H9 (cell line): ENCODE measurements around the gene ASIC3. TPM values are rescaled to one million over a fixed set of nuclear protein-coding genes. Genes with fewer than 3 reads are reported as not detected.

ENCODE experiments used
- DNase-seq: peaks from one replicate; pipeline ENCODE4 v3.0.0-alpha.2; 2017
- H2AFZ ChIP-seq: one replicate; pipeline ENCODE4 v1.6.1; 2013; ENCODE audit warnings: mild to moderate bottlenecking, low read length, control low read depth, moderate library complexity
- H2AK5ac ChIP-seq: 2 replicates; pipeline ENCODE4 v1.6.1; 2013; ENCODE audit warnings: low read length, control low read depth, mixed read lengths; ENCODE audit not compliant: insufficient read length
- H2BK120ac ChIP-seq: one replicate; pipeline ENCODE4 v1.6.1; 2013; ENCODE audit warnings: low read depth, mild to moderate bottlenecking, low read length, control low read depth, inconsistent platforms; ENCODE audit not compliant: poor library complexity, severe bottlenecking
- H2BK12ac ChIP-seq: 2 replicates; pipeline ENCODE4 v1.6.1; 2013; ENCODE audit warnings: low read length, control low read depth, mixed read lengths, low read depth; ENCODE audit not compliant: insufficient read length
- H2BK15ac ChIP-seq: 2 replicates; pipeline ENCODE4 v1.6.1; 2013; ENCODE audit warnings: low read depth, low read length, control low read depth
- H2BK20ac ChIP-seq: one replicate; pipeline ENCODE4 v1.6.1; 2013; ENCODE audit warnings: low read depth, mild to moderate bottlenecking, low read length, control low read depth, inconsistent platforms; ENCODE audit not compliant: poor library complexity, severe bottlenecking
- H2BK5ac ChIP-seq: 2 replicates; pipeline ENCODE4 v1.6.1; 2013; ENCODE audit warnings: low read length, control low read depth, mixed read lengths; ENCODE audit not compliant: insufficient read length
- H3K14ac ChIP-seq: 2 replicates; pipeline ENCODE4 v1.6.1; 2013; ENCODE audit warnings: low read length, control low read depth; ENCODE audit not compliant: insufficient read depth
- H3K18ac ChIP-seq: 2 replicates; pipeline ENCODE4 v1.6.1; 2013; ENCODE audit warnings: low read depth, mild to moderate bottlenecking, mixed read lengths, low read length, control low read depth; ENCODE audit not compliant: insufficient read length
- H3K23ac ChIP-seq: 2 replicates; pipeline ENCODE4 v1.6.1; 2013; ENCODE audit warnings: low read length, control low read depth, mixed read lengths, low read depth; ENCODE audit not compliant: insufficient read length
- H3K23me2 ChIP-seq: 2 replicates; pipeline ENCODE4 v1.6.1; 2013; ENCODE audit warnings: low read depth, mild to moderate bottlenecking, mixed read lengths, low read length, control low read depth; ENCODE audit not compliant: insufficient read length, poor library complexity, severe bottlenecking
- H3K27ac ChIP-seq: 2 replicates; pipeline ENCODE4 v1.5.1; 2013; ENCODE audit warnings: low read length, control low read depth, mixed read lengths, low read depth; ENCODE audit not compliant: insufficient read length
- H3K27me3 ChIP-seq: 2 replicates; pipeline ENCODE4 v1.6.1; 2013; ENCODE audit warnings: low read length, control low read depth, inconsistent platforms; ENCODE audit not compliant: insufficient read depth
- H3K4ac ChIP-seq: 2 replicates; pipeline ENCODE4 v1.6.1; 2013; ENCODE audit warnings: low read depth, mild to moderate bottlenecking, control low read depth, inconsistent platforms, low read length, moderate library complexity
- H3K4me1 ChIP-seq: 2 replicates; pipeline ENCODE4 v1.6.1; 2013; ENCODE audit warnings: low read length, control low read depth, inconsistent platforms; ENCODE audit not compliant: insufficient read depth
- H3K4me2 ChIP-seq: 2 replicates; pipeline ENCODE4 v1.6.1; 2013; ENCODE audit warnings: low read length, control low read depth, mixed read lengths; ENCODE audit not compliant: insufficient read length, insufficient read depth
- H3K56ac ChIP-seq: 2 replicates; pipeline ENCODE4 v1.6.1; 2013; ENCODE audit warnings: low read depth, mild to moderate bottlenecking, mixed read lengths, low read length, control low read depth; ENCODE audit not compliant: insufficient read length
- H3K79me1 ChIP-seq: 2 replicates; pipeline ENCODE4 v1.6.1; 2013; ENCODE audit warnings: low read depth, mild to moderate bottlenecking, moderate library complexity, low read length, control low read depth, inconsistent platforms; ENCODE audit not compliant: insufficient read depth, poor library complexity, severe bottlenecking
- H3K79me2 ChIP-seq: 2 replicates; pipeline ENCODE4 v1.6.1; 2013; ENCODE audit warnings: low read length, control low read depth, inconsistent platforms; ENCODE audit not compliant: insufficient read depth
- H3K9ac ChIP-seq: 2 replicates; pipeline ENCODE4 v1.6.1; 2013; ENCODE audit warnings: low read length, control low read depth, mixed read lengths; ENCODE audit not compliant: insufficient read length; ENCODE audit errors: extremely low read depth
- H3K9me3 ChIP-seq: one replicate; pipeline ENCODE4 v1.6.1; 2013; ENCODE audit warnings: low read depth, low read length, inconsistent platforms; ENCODE audit not compliant: control insufficient read depth
- H3T11ph ChIP-seq: one replicate; pipeline ENCODE4 v1.6.1; 2013; ENCODE audit warnings: mild to moderate bottlenecking, low read length, control low read depth, inconsistent platforms
- H4K20me1 ChIP-seq: one replicate; pipeline ENCODE4 v1.6.1; 2013; ENCODE audit not compliant: control insufficient read depth, insufficient read length, insufficient read depth
- H4K5ac ChIP-seq: 2 replicates; pipeline ENCODE4 v1.6.1; 2013; ENCODE audit warnings: low read depth, mild to moderate bottlenecking, mixed read lengths, low read length, control low read depth; ENCODE audit not compliant: insufficient read length
- H4K8ac ChIP-seq: replicated peaks from 2 replicates; pipeline ENCODE4 v1.6.1; 2013; ENCODE audit warnings: low read length, control low read depth, mixed read lengths, low read depth; ENCODE audit not compliant: insufficient read length
- H4K91ac ChIP-seq: 2 replicates; pipeline ENCODE4 v1.6.1; 2013; ENCODE audit warnings: low read depth, mild to moderate bottlenecking, moderate library complexity, mixed read lengths, low read length, control low read depth; ENCODE audit not compliant: insufficient read length
- H3K27ac Mint-ChIP-seq, 3 experiments: 2 replicates in 2 of 3; 3 replicates in 1 of 3; pipeline ENCODE4 v1.8.0; 2020 to 2021; ENCODE audit warnings: mixed read lengths in 3 of 3, mild to moderate bottlenecking in 1 of 3, moderate library complexity in 1 of 3
- H3K27me3 Mint-ChIP-seq: 2 replicates; pipeline ENCODE4 v1.8.0; 2021; ENCODE audit warnings: low read depth, mild to moderate bottlenecking, moderate library complexity, mixed read lengths
- H3K36me3 Mint-ChIP-seq, 3 experiments: 2 replicates in 2 of 3; 3 replicates in 1 of 3; pipeline ENCODE4 v1.8.0; 2020 to 2021; ENCODE audit warnings: low read depth in 3 of 3, mixed read lengths in 3 of 3; ENCODE audit not compliant: insufficient read depth in 1 of 3
- H3K4me1 Mint-ChIP-seq, 2 experiments: 2 replicates each; pipeline ENCODE4 v1.8.0; 2020; ENCODE audit warnings: mixed read lengths in 2 of 2
- H3K4me3 Mint-ChIP-seq, 2 experiments: 2 replicates in 1 of 2; 3 replicates in 1 of 2; pipeline ENCODE4 v1.8.0; 2020 to 2021; ENCODE audit warnings: mild to moderate bottlenecking in 2 of 2, mixed read lengths in 2 of 2, moderate library complexity in 1 of 2
- H3K9me3 Mint-ChIP-seq, 2 experiments: 2 replicates in 1 of 2; 3 replicates in 1 of 2; pipeline ENCODE4 v1.8.0; 2020; ENCODE audit warnings: mild to moderate bottlenecking in 2 of 2, mixed read lengths in 2 of 2, moderate library complexity in 1 of 2
- WGBS: extraction: QIAGEN DNeasy Blood & Tissue Kit; methylation state at CpG from one replicate; pipeline ENCODE4 v1.1.7; 2013; ENCODE audit warnings: missing lambda C conversion rate, low lambda C conversion rate, mixed read lengths; ENCODE audit not compliant: insufficient read length; ENCODE audit errors: extremely low coverage; 5-methylcytosine and 5-hydroxymethylcytosine counted together
- total RNA-seq: library from RNA; stranded (reverse); gene quantifications from 2 replicates; pipeline ENCODE4 v1.2.1, GENCODE V29; 2021
- TF ChIP-seq, protein P1 (sequence below): fragments of 200-600 bp; sonication (generic); conservative IDR thresholded peaks from 3 replicates; pipeline ENCODE4 v1.8.0; 2021; ENCODE audit warnings: antibody characterized with exemption, mild to moderate bottlenecking

The ASIC3 gene
- total RNA-seq, 1 experiment from 2014 or later = 1.7 TPM

DNA sequence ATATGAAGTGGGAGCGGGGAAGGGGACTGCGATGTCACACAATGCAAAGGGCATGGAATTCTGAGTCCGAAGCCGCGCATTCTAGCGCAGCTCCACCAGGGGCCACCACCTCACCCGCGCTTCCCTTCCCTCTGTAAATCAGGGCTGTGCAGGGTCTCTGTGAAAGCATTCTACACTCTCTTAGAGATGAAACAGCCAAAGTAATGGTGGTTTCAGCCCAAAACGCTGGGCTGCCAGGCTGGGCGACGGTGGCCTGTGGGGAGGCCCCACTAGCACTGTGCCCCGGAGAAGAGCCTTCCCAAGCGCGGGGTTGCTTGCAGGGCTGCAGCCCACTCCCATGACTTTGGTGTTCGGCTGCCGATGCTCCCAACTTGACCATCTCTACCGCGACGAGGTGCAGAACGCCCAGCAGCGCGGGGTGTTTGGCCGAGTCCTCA lies 35.4 kb upstream of the ASIC3 start:
- Histone ChIP-seq H3T11ph (no peak overlapping the region), H3K4me2 (peak overlapping the region; percentile 25), H3K9ac (no peak overlapping the region), H2BK5ac (no peak overlapping the region), H3K27ac (no peak overlapping the region), H4K20me1 (no peaks in the 10 kb centered on the region), H3K23ac (no peak overlapping the region), H3K14ac (peak overlapping the region; percentile 80), H4K91ac (no peak overlapping the region), H2BK20ac (no peak overlapping the region), H3K18ac (peak overlapping the region; percentile 60), H2BK12ac (no peak overlapping the region), H3K79me2 (no peaks in the 10 kb centered on the region), H2AK5ac (no peak overlapping the region), H3K27me3 (no peaks in the 10 kb centered on the region; the same call in 1 of the 2 replicates), H4K5ac (no peak overlapping the region), H3K4ac (no peak overlapping the region), H2BK15ac (no peak overlapping the region), H3K56ac (no peak overlapping the region), H2AFZ (no peak overlapping the region), H4K8ac (no peak overlapping the region), H3K79me1 (no peaks in the 10 kb centered on the region), H3K4me1 (peaks cover 4% of the 10 kb centered on the region; the same call in 1 of the 2 replicates), H3K23me2 (peaks cover 4% of the 10 kb centered on the region), H3K9me3 (no peaks in the 10 kb centered on the region), H2BK120ac (no peak overlapping the region)
- H3K27ac Mint-ChIP-seq = no peak overlapping the region; a peak in 1 of 7 replicates
- peaks cover 23 to 53% of the 10 kb centered on the region in 2 experiments for H3K4me1 Mint-ChIP-seq
- no CpG with 5 or more reads among the region's 23 CpGs for WGBS
- H3K27me3 Mint-ChIP-seq = peaks cover 55% of the 10 kb centered on the region
- TF ChIP-seq, protein P1, sequence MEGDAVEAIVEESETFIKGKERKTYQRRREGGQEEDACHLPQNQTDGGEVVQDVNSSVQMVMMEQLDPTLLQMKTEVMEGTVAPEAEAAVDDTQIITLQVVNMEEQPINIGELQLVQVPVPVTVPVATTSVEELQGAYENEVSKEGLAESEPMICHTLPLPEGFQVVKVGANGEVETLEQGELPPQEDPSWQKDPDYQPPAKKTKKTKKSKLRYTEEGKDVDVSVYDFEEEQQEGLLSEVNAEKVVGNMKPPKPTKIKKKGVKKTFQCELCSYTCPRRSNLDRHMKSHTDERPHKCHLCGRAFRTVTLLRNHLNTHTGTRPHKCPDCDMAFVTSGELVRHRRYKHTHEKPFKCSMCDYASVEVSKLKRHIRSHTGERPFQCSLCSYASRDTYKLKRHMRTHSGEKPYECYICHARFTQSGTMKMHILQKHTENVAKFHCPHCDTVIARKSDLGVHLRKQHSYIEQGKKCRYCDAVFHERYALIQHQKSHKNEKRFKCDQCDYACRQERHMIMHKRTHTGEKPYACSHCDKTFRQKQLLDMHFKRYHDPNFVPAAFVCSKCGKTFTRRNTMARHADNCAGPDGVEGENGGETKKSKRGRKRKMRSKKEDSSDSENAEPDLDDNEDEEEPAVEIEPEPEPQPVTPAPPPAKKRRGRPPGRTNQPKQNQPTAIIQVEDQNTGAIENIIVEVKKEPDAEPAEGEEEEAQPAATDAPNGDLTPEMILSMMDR = peak; percentile 74
- H3K9me3 Mint-ChIP-seq = no peaks in the 10 kb centered on the region; a peak in 1 of 5 replicates
- peak; percentile 76 for DNase-seq
- H3K4me3 Mint-ChIP-seq = peak overlapping the region; percentile 33 to 74
- H3K36me3 Mint-ChIP-seq = peaks cover 4 to 6% (median 6%) of the 10 kb centered on the region in 3 experiments; a peak in 6 of 7 replicates
